Measurements from ENCODE around the gene UPB1.
"Not testable (repeated sequence)": the region's sequence is repeated elsewhere in the genome, so short reads cannot be mapped to it uniquely, and the experiment has no call there.

The UPB1 gene

GRCh38 chr22:24535348-24535747 lies 40.2 kb downstream of the UPB1 start:
- DNase-seq (ENCODE audit: low spot score): no peak

- no peak for DNase-seq (ENCODE audit: low spot score)
These were observed 41.0 kb downstream of the UPB1 start for GRCh38 chr22:24536089-24536488.

GRCh38 chr22:24540470-24540869 lies 45.3 kb downstream of the UPB1 start:
- no peak for DNase-seq (ENCODE audit: low spot score)

GRCh38 chr22:24541681-24542515 lies 46.8 kb downstream of the UPB1 start:
- no peak for DNase-seq (ENCODE audit: low spot score)

- peak; percentile 60 for DNase-seq (ENCODE audit: low spot score)
These were observed 47.5 kb downstream of the UPB1 start for GRCh38 chr22:24542641-24543040.

GRCh38 chr22:24543185-24543601 lies 48.1 kb downstream of the UPB1 start:
- DNase-seq (ENCODE audit: low spot score): no peak

- DNase-seq (ENCODE audit: low spot score): no peak
These were observed 48.6 kb downstream of the UPB1 start for GRCh38 chr22:24543679-24544243.

- DNase-seq (ENCODE audit: low spot score): no peak
These were observed 53.7 kb downstream of the UPB1 start for GRCh38 chr22:24548812-24549211.

- DNase-seq (ENCODE audit: low spot score): no peak
These were observed 55.1 kb downstream of the UPB1 start for GRCh38 chr22:24550028-24550901.

- no peak for DNase-seq (ENCODE audit: low spot score)
These were observed 55.8 kb downstream of the UPB1 start for GRCh38 chr22:24550902-24551435.

GRCh38 chr22:24552503-24553286 lies 57.6 kb downstream of the UPB1 start:
- DNase-seq (ENCODE audit: low spot score): not testable (repeated sequence)

GRCh38 chr22:24553597-24554312 lies 58.6 kb downstream of the UPB1 start:
- DNase-seq (ENCODE audit: low spot score): peak; percentile 33

- peak; percentile 37 for DNase-seq (ENCODE audit: low spot score)
These were observed 59.4 kb downstream of the UPB1 start, which contains the start of gene GUCD1 for GRCh38 chr22:24554313-24555164. Gene GUCD1, minus strand, starts transcription at chr22:24555138. Its CDS starts 147 bp downstream, at chr22:24554991.

GRCh38 chr22:24555165-24556039 lies 60.3 kb downstream of the UPB1 start, which contains the start of gene SNRPD3:
Gene SNRPD3, plus strand, starts transcription at chr22:24555999. Its CDS starts 1,676 bp downstream, at chr22:24557675.
- peak; percentile 99 for DNase-seq (ENCODE audit: low spot score)

- no peak for DNase-seq (ENCODE audit: low spot score)
These were observed 64.3 kb downstream of the UPB1 start for GRCh38 chr22:24559471-24559870.

GRCh38 chr22:24563246-24563645 lies 68.1 kb downstream of the UPB1 start:
- DNase-seq (ENCODE audit: low spot score): no peak

- DNase-seq (ENCODE audit: low spot score): no peak
These were observed 69.4 kb downstream of the UPB1 start for GRCh38 chr22:24564376-24565058.

- no peak for DNase-seq (ENCODE audit: low spot score)
These were observed 69.9 kb downstream of the UPB1 start for GRCh38 chr22:24565077-24565476.

Measured in pons (tissue), 1 donor.